ENCODE measurements around the gene COG5. TPM values are rescaled to one million over a fixed set of nuclear protein-coding genes. Genes with fewer than 3 reads are reported as not detected.
A peak's percentile ranks its signal among the peaks of the same experiment; 100 is the strongest.

The COG5 gene
- total RNA-seq, 1 donor from 2014 or later, result 39.6 TPM

GRCh38 chr7:107579885-107580715 lies 16.4 kb upstream of the COG5 start, which contains the start of gene BCAP29:
Gene BCAP29 (plus strand): TSS chr7:107580246. CDS start chr7:107580773, 527 bp downstream.
- TF ChIP-seq, protein P1, sequence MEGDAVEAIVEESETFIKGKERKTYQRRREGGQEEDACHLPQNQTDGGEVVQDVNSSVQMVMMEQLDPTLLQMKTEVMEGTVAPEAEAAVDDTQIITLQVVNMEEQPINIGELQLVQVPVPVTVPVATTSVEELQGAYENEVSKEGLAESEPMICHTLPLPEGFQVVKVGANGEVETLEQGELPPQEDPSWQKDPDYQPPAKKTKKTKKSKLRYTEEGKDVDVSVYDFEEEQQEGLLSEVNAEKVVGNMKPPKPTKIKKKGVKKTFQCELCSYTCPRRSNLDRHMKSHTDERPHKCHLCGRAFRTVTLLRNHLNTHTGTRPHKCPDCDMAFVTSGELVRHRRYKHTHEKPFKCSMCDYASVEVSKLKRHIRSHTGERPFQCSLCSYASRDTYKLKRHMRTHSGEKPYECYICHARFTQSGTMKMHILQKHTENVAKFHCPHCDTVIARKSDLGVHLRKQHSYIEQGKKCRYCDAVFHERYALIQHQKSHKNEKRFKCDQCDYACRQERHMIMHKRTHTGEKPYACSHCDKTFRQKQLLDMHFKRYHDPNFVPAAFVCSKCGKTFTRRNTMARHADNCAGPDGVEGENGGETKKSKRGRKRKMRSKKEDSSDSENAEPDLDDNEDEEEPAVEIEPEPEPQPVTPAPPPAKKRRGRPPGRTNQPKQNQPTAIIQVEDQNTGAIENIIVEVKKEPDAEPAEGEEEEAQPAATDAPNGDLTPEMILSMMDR (IDR thresholded peaks at IDR 0.05), result peak; percentile 32
- DNase-seq (peak; percentile 90), ATAC-seq (peak; percentile 99)
- intact Hi-C loops (cut with DNase I), result no loop called here
- Histone ChIP-seq H3K4me1 (peaks cover 18% of the 10 kb centered on the region), H3K9me3 (no peaks in the 10 kb centered on the region), H3K4me3 (peak within 1 kb of the TSS; percentile 86), H3K36me3 (peaks cover 15% of the 10 kb centered on the region), H3K27ac (peak within 1 kb of the TSS; percentile 92), H3K27me3 (no peaks in the 10 kb centered on the region)

- Histone ChIP-seq H3K27ac (peak overlapping the region; percentile 92), H3K4me1 (peaks cover 18% of the 10 kb centered on the region), H3K36me3 (peaks cover 11% of the 10 kb centered on the region), H3K27me3 (no peaks in the 10 kb centered on the region), H3K4me3 (peak overlapping the region; percentile 86), H3K9me3 (no peaks in the 10 kb centered on the region)
- TF ChIP-seq, protein P1 (IDR thresholded peaks at IDR 0.05), result no peak
- intact Hi-C loops (cut with DNase I), result no loop called here
- DNase-seq, result no peak
- ATAC-seq, result peak; percentile 2
Observed at GRCh38 chr7:107579554-107579884, 15.8 kb upstream of the COG5 start.

- TF ChIP-seq, protein P1 (IDR thresholded peaks at IDR 0.05), result no peak
- intact Hi-C loops (cut with DNase I), result no loop called here
- Histone ChIP-seq H3K4me3 (no peak overlapping the region), H3K4me1 (no peaks in the 10 kb centered on the region), H3K27ac (no peak overlapping the region), H3K36me3 (peaks cover 16% of the 10 kb centered on the region), H3K9me3 (no peaks in the 10 kb centered on the region), H3K27me3 (no peaks in the 10 kb centered on the region)
- ATAC-seq (no peak), DNase-seq (no peak)
Observed at GRCh38 chr7:107573537-107573936, 9.8 kb upstream of the COG5 start.

- DNase-seq, result no peak
- Histone ChIP-seq H3K27me3 (no peaks in the 10 kb centered on the region), H3K9me3 (no peaks in the 10 kb centered on the region), H3K36me3 (peaks cover 12% of the 10 kb centered on the region), H3K4me1 (no peaks in the 10 kb centered on the region), H3K27ac (no peak overlapping the region), H3K4me3 (no peak overlapping the region)
- intact Hi-C loops (cut with DNase I), result no loop called here
- ATAC-seq, result no peak
- TF ChIP-seq, protein P1 (IDR thresholded peaks at IDR 0.05), result no peak
Observed at GRCh38 chr7:107570298-107570697, 6.6 kb upstream of the COG5 start.

- Histone ChIP-seq H3K27me3 (no peaks in the 10 kb centered on the region), H3K4me1 (peaks cover 36% of the 10 kb centered on the region), H3K27ac (peak overlapping the region; percentile 92), H3K4me3 (peak overlapping the region; percentile 85), H3K36me3 (no peaks in the 10 kb centered on the region), H3K9me3 (no peaks in the 10 kb centered on the region)
- intact Hi-C loops (cut with DNase I), result no loop called here
- TF ChIP-seq, protein P1 (IDR thresholded peaks at IDR 0.05), result no peak
- ATAC-seq (no peak), DNase-seq (no peak)
Observed at GRCh38 chr7:107564553-107565298, 1.0 kb upstream of the COG5 start.
